HepG2 (cell line): ENCODE data around the gene PCGF2. TPM values are rescaled to one million over a fixed set of nuclear protein-coding genes. Genes with fewer than 3 reads are reported as not detected.

ENCODE experiments used
- CBX2 ChIP-seq, 2 experiments: fragments of 200-600 bp in 1 of 2; sonication (generic); formaldehyde crosslinking in 1 of 2; IDR thresholded peaks; 2 replicates each; pipeline versions ENCODE4 v1.7.0 to v1.8.1; 2018 to 2022; ENCODE audit warnings: low read depth in 2 of 2, low read length in 1 of 2, mild to moderate bottlenecking in 1 of 2, missing genetic modification reagents in 1 of 2
- EED ChIP-seq: sonication (generic); formaldehyde crosslinking; IDR thresholded peaks from 2 replicates; pipeline ENCODE4 v1.5.0; 2020; ENCODE audit warnings: mild to moderate bottlenecking, missing genetic modification reagents
- GLMP ChIP-seq: sonication (generic); formaldehyde crosslinking; IDR thresholded peaks from 2 replicates; pipeline ENCODE4 v1.9.0; 2021; ENCODE audit warnings: missing genetic modification reagents, mild to moderate bottlenecking, borderline replicate concordance
- TBX2 ChIP-seq: sonication (generic); formaldehyde crosslinking; IDR thresholded peaks from 2 replicates; pipeline ENCODE4 v1.5.0; 2020; ENCODE audit warnings: missing genetic modification reagents, mild to moderate bottlenecking, borderline replicate concordance
- XBP1 ChIP-seq: sonication (generic); formaldehyde crosslinking; IDR thresholded peaks from 2 replicates; pipeline ENCODE4 v1.5.0; 2020; ENCODE audit warnings: missing genetic modification reagents
- ZBTB44 ChIP-seq: sonication (generic); formaldehyde crosslinking; IDR thresholded peaks from 2 replicates; pipeline ENCODE4 v1.4.0; 2020; ENCODE audit warnings: missing genetic modification reagents
- ZNF3 ChIP-seq: IDR thresholded peaks from 2 replicates; pipeline ENCODE4 v1.7.0; 2017; ENCODE audit warnings: inconsistent platforms
- ZNF879 ChIP-seq: sonication (generic); formaldehyde crosslinking; IDR thresholded peaks from 2 replicates; pipeline ENCODE4 v1.8.1; 2023; ENCODE audit warnings: missing genetic modification reagents
- polyA plus RNA-seq, 8 experiments: library from polyadenylated mRNA; depleted of rRNA in 3 of 8; stranded (reverse) in 7 of 8; unstranded in 1 of 8; fragments of >200 nt; fragmentation: Illumina TruSeq in 4 of 8; extraction: Trizol in 4 of 8; gene quantifications; 2 replicates each; pipeline versions ENCODE4 v1.2.1 to v1.2.3, GENCODE V29; 2011 to 2016; ENCODE audit warnings: low read depth in 4 of 8, missing spikeins in 1 of 8, mixed read lengths in 1 of 8; ENCODE audit not compliant: insufficient read depth in 1 of 8
- total RNA-seq, 5 experiments: library from RNA; depleted of rRNA; stranded (reverse); fragments of >200 nt; fragmentation: Illumina TruSeq; extraction: Trizol; gene quantifications; 2 replicates each; pipeline ENCODE4 v1.2.3, GENCODE V29; 2016; ENCODE audit warnings: low read depth in 1 of 5
- TF ChIP-seq, protein P1 (sequence below): sonication (generic); formaldehyde crosslinking; IDR thresholded peaks from 2 replicates; pipeline ENCODE4 v1.5.0; 2020; ENCODE audit warnings: mild to moderate bottlenecking, missing genetic modification reagents

PCGF2 gene
- total and polyA plus RNA-seq, 2 of the 13 experiments (the other 11 are each of a cell fraction or from before 2014, with no cell fraction given) = 11.6 to 29.4 TPM

DNA sequence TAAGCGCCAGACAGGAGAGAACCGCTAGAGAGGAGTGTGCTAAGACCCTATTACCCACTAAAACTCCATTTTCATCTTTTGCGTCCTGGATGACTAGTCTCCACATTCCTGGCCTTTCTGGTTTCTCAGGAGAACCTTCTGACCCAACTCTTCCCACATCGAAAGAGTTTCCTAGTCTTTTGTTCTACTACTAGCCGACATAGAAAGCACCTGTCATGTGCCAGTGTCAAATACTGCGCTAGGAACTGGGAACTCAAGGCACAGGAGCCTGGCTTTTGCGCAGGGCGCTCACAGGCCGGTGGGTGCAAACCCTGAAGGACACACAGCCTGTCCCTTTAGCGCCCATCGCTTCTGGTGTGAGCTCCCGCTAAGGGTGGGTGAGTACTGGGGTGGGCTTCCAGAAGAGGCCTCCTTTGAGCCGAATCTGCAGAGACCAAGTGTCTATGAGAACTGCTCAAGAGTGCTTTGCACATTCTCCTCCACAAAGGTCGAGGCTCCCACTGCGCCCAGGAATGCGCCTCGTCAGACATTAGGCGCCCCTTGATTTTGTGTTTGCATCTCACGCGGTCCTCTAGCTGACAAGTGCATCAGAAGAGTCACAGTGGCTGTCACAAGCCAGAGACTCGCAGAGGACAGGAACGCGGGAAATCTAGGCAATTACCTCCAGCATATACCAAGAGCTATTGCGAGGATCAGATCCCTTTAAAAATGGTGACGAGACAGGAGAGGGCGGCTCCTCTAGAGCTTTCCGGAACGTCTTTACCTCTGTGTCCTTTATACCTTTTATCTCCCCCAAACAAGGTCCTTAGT is 2.4 kb upstream of the PCGF2 start (continued):
- TF ChIP-seq, protein P1, sequence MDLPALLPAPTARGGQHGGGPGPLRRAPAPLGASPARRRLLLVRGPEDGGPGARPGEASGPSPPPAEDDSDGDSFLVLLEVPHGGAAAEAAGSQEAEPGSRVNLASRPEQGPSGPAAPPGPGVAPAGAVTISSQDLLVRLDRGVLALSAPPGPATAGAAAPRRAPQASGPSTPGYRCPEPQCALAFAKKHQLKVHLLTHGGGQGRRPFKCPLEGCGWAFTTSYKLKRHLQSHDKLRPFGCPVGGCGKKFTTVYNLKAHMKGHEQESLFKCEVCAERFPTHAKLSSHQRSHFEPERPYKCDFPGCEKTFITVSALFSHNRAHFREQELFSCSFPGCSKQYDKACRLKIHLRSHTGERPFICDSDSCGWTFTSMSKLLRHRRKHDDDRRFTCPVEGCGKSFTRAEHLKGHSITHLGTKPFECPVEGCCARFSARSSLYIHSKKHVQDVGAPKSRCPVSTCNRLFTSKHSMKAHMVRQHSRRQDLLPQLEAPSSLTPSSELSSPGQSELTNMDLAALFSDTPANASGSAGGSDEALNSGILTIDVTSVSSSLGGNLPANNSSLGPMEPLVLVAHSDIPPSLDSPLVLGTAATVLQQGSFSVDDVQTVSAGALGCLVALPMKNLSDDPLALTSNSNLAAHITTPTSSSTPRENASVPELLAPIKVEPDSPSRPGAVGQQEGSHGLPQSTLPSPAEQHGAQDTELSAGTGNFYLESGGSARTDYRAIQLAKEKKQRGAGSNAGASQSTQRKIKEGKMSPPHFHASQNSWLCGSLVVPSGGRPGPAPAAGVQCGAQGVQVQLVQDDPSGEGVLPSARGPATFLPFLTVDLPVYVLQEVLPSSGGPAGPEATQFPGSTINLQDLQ (CRISPR knock-in tag) = no peak
- TF ChIP-seq TBX2 (CRISPR knock-in tag) = no peak; the same call in 1 of the 2 replicates
- no peak for TF ChIP-seq XBP1 (CRISPR knock-in tag)
- TF ChIP-seq EED = no peak
- no peak for TF ChIP-seq ZNF3 (CRISPR knock-in tag)
- TF ChIP-seq CBX2 (IDR thresholded peaks at IDR 0.05; ENCODE audit: low read depth, low read length) = no peak
- TF ChIP-seq CBX2 (CRISPR knock-in tag; IDR thresholded peaks at IDR 0.05; ENCODE audit: low read depth) = no peak
- no peak for TF ChIP-seq GLMP (CRISPR knock-in tag)
- no peak; the same call in 1 of the 2 replicates for TF ChIP-seq ZBTB44 (CRISPR knock-in tag)
- TF ChIP-seq ZNF879 (CRISPR knock-in tag) = no peak
